HepG2 (cell line): ENCODE measurements around the gene VARS1. TPM values are rescaled to one million over a fixed set of nuclear protein-coding genes. Genes with fewer than 3 reads are reported as not detected.

ENCODE experiments used
- DMTF1 ChIP-seq: sonication (generic); formaldehyde crosslinking; IDR thresholded peaks from 2 replicates; pipeline ENCODE4 v1.4.0; 2020; ENCODE audit warnings: mild to moderate bottlenecking, missing genetic modification reagents
- KAT2B ChIP-seq: fragments of 150-350 bp; IDR thresholded peaks from 2 replicates; pipeline ENCODE4 v1.6.1; 2014; ENCODE audit warnings: low read depth, low read length, borderline replicate concordance
- KDM4B ChIP-seq: sonication (generic); formaldehyde crosslinking; IDR thresholded peaks from 2 replicates; pipeline ENCODE4 v1.4.0; 2020; ENCODE audit warnings: missing genetic modification reagents
- MTERF4 ChIP-seq: sonication (generic); formaldehyde crosslinking; IDR thresholded peaks from 2 replicates; pipeline ENCODE4 v1.8.0; 2023; ENCODE audit warnings: mild to moderate bottlenecking, missing genetic modification reagents
- NFIC ChIP-seq: IDR thresholded peaks from 2 replicates; pipeline ENCODE4 v1.6.1; 2012; ENCODE audit warnings: mild to moderate bottlenecking, low read length, inconsistent platforms
- NPAS2 ChIP-seq: sonication (generic); formaldehyde crosslinking; IDR thresholded peaks from 2 replicates; pipeline ENCODE4 v1.8.0; 2022; ENCODE audit warnings: mild to moderate bottlenecking, missing genetic modification reagents, borderline replicate concordance
- RNF2 ChIP-seq: fragments of 450-650 bp; conservative IDR thresholded peaks from 2 replicates; pipeline ENCODE4 v1.6.1; 2016; ENCODE audit warnings: low read depth
- SIX1 ChIP-seq: sonication (generic); formaldehyde crosslinking; IDR thresholded peaks from 2 replicates; pipeline ENCODE4 v1.4.0; 2020; ENCODE audit warnings: missing genetic modification reagents, borderline replicate concordance
- SMC3 ChIP-seq: IDR thresholded peaks from 2 replicates; pipeline ENCODE4 v1.6.1; 2011; ENCODE audit warnings: low read length, improper control_type of control experiment
- SP2 ChIP-seq: sonication (generic); formaldehyde crosslinking; IDR thresholded peaks from 2 replicates; pipeline ENCODE4 v1.5.1; 2020; ENCODE audit warnings: mild to moderate bottlenecking, missing genetic modification reagents
- ZBTB46 ChIP-seq: sonication (generic); formaldehyde crosslinking; IDR thresholded peaks from 2 replicates; pipeline ENCODE4 v1.4.0; 2020; ENCODE audit warnings: mild to moderate bottlenecking, missing genetic modification reagents, borderline replicate concordance
- ZHX1 ChIP-seq: sonication (generic); formaldehyde crosslinking; IDR thresholded peaks from 2 replicates; pipeline ENCODE4 v1.8.1; 2022; ENCODE audit warnings: low read depth, mild to moderate bottlenecking, missing genetic modification reagents
- ZMYM4 ChIP-seq: sonication (generic); formaldehyde crosslinking; IDR thresholded peaks from 2 replicates; pipeline ENCODE4 v1.8.1; 2023; ENCODE audit warnings: mild to moderate bottlenecking, missing genetic modification reagents
- ZNF142 ChIP-seq: sonication (generic); formaldehyde crosslinking; IDR thresholded peaks from 2 replicates; pipeline ENCODE4 v1.4.0; 2020; ENCODE audit warnings: missing genetic modification reagents
- ZNF329 ChIP-seq: sonication (generic); formaldehyde crosslinking; IDR thresholded peaks from 2 replicates; pipeline ENCODE4 v1.9.0; 2021; ENCODE audit warnings: low read depth, mild to moderate bottlenecking, missing genetic modification reagents
- ZNF33A ChIP-seq: sonication (generic); formaldehyde crosslinking; IDR thresholded peaks from 2 replicates; pipeline ENCODE4 v1.5.1; 2020; ENCODE audit warnings: missing genetic modification reagents, mild to moderate bottlenecking, moderate library complexity, borderline replicate concordance
- ZNF619 ChIP-seq: sonication (generic); formaldehyde crosslinking; IDR thresholded peaks from 2 replicates; pipeline ENCODE4 v1.4.0; 2020; ENCODE audit warnings: mild to moderate bottlenecking, missing genetic modification reagents
- polyA plus RNA-seq, 8 experiments: library from polyadenylated mRNA; depleted of rRNA in 3 of 8; stranded (reverse) in 7 of 8; unstranded in 1 of 8; fragments of >200 nt; fragmentation: Illumina TruSeq in 4 of 8; extraction: Trizol in 4 of 8; gene quantifications; 2 replicates each; pipeline versions ENCODE4 v1.2.1 to v1.2.3, GENCODE V29; 2011 to 2016; ENCODE audit warnings: low read depth in 4 of 8, missing spikeins in 1 of 8, mixed read lengths in 1 of 8; ENCODE audit not compliant: insufficient read depth in 1 of 8
- total RNA-seq, 5 experiments: library from RNA; depleted of rRNA; stranded (reverse); fragments of >200 nt; fragmentation: Illumina TruSeq; extraction: Trizol; gene quantifications; 2 replicates each; pipeline ENCODE4 v1.2.3, GENCODE V29; 2016; ENCODE audit warnings: low read depth in 1 of 5

Gene VARS1
- total and polyA plus RNA-seq, 2 of the 13 experiments (the other 11 are each of a cell fraction or from before 2014, with no cell fraction given): 14.7 to 56.1 TPM

- TF ChIP-seq ZNF142 (CRISPR knock-in tag) (no peak), SMC3 (no peak), ZHX1 (CRISPR knock-in tag) (no peak), NFIC (0 out of 2 replicates have a peak, but pooled peaks have one; percentile 55), ZMYM4 (no peak), KDM4B (CRISPR knock-in tag) (no peak), MTERF4 (CRISPR knock-in tag) (no peak), DMTF1 (no peak), ZNF33A (no peak), KAT2B (no peak), ZNF619 (CRISPR knock-in tag) (no peak), ZNF329 (no peak), SIX1 (CRISPR knock-in tag) (peak; percentile 61; the same call in 1 of the 2 replicates), RNF2 (no peak), ZBTB46 (CRISPR knock-in tag) (no peak), SP2 (no peak), NPAS2 (CRISPR knock-in tag) (no peak)
These were observed 24.3 kb upstream of the VARS1 start (continued) for GRCh38 chr6:31819871-31820299.
